ENCODE measurements around the gene LINGO4.
"Not testable (repeated sequence)": the region's sequence is repeated elsewhere in the genome, so short reads cannot be mapped to it uniquely, and the experiment has no call there.

LINGO4 gene

DNA sequence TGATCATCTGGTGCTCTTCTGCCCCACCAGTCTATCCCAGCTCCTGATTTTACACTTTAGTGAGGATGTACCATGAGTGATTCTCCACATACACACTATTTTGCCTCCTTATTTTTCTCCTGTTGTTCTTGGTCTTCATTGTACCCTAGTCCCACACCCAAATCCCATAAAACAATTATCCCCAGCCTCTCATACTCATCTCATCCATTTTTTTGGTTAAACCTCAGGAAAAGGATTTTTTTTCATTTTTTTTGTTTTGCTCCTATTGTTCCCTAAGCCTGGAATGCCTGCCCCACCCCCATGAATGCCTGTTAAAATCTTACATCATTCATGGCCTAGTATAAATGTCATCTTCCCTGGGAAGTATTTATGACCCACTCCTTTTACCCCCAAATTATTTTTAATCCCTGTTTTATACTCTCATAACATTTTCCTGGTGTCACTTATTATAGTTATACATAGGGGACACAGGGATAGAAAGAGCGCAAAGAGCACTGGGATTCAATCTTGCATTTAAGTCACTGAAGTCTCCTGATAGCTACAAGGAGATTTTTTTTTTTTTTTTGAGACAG lies 4.9 kb upstream of the LINGO4 start:
- no peak for DNase-seq

DNA sequence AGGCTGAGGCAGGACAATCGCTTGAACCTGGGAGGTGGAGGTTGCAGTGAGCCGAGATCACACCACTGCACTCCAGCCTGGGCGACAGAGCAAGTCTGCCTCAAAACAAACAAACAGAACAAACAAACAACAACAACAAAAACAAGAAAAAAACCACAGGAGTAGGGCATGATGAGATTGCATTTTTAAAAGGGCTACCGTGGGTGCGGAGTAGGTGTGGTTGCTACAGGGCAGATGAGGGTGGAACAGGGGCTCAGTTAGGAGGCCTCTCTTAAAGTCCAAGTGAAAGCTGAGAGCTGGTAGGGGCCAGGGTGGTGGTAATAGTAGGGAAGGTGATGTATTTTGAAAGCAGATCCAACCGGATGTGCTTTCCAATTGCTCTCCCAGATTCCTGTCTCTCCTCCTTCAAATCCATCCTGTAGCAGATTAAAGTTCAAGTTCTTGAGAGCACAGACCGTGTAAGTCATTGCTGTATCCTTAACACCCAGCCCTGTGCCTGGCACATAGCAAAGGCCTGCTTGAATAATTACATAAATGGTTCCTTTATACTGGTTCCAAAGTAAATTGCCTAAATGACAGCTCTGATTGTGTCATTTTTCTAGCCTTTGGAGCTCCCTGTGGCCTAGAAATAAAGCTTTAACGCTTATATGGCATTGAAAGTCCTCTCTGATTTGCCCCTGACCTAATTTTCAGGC lies 4.2 kb upstream of the LINGO4 start:
- no peak for DNase-seq

DNA sequence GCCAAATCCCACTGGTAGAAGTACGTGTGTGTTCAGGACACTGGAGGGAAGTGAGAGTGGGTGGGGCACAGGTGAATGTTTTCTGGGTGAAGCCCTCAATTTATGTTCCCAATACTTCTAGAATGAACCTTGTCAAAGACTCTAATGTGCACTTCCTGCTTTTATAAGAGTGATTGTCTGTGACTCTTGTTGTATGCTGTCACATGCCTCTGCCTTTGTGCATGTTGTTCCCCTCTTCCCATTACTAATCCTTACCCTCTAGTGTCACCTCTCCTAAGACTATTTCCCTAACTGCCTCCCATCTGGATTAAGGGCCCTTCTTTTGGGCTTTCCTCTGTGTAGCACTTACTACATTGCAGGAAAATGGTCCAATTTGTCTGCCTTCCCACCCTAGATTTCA lies 2.5 kb upstream of the LINGO4 start:
- DNase-seq, result no peak

DNA sequence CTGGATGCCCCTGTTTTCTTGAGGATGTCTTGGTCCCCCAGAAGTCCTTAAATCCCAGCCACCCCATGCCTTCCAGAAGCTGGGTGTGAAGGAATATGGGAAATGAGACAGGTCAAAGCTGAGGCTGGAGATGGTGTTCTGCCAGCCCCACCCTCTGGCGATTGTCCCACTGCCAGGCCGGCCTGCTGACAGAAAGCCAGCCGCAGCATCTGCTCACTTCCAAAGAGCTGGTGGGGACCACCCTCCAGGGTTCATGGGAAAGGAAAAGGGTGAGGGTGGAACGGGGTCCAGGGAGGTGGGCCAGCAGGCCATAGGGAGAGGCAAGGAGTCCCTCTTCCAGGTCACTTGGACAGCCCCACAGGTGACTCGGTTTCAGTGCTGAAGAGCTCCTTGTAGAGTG lies 1.9 kb upstream of the LINGO4 start:
- no peak for DNase-seq

DNA sequence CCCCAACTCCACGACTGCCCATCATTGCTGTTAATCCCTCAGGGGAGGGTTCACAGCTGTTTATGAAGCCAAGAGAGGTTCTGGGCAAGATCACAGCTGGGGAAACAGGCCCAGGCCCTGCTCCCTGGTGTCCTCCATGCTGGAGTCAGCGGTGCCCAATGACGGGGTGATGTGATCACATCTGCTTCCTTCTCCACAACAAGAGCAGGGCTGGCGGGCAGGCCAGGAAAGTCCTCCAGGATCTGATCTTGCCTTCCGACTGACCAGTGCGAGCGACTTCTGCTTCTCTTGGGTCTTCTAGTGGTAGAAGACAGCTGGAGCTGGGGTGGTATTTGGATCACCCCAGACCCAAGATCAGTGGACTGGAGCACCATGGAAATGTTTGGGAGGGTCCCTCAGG lies 951 bp upstream of the LINGO4 start:
- DNase-seq, result no peak

DNA sequence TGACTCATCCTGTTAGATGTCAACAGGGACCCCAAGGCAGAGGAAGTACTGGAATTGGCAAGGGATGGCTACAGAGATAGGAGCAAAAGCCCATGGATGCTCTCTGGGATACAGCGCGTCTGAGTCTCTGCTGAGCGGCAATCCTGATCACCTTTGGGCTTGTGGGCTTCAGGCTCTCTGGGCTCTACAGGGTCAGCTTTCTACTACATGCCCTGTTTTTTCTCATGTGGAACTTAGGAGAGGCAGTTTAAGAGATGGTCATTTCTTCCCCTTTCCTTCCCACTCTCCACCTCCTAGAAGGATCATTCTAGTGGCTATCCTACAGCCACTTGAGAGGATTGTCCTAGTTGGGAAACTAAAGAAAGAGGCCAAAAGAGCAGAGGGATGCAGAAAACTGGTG lies 1.3 kb downstream of the LINGO4 start:
- DNase-seq, result no peak

DNA sequence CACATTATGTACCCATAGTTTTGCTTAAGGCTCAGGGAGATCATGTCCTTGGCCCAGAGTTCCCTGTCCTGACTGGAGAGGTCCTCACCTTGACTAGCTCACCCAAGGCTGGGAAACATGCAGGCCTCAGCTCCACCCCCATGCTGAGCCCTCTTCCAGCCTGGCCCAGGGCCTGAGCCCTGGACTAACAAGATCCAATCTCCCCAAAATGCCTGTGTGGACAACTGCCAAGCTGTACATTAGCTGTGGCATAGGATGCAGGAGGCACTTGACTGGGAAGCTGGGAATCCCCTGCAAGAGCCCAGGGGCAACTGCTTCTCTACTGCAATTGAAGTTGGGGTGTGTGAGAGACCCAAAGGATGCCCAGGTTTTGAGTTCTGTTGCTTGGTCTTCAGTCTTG lies 2.1 kb downstream of the LINGO4 start:
- no peak for DNase-seq

DNA sequence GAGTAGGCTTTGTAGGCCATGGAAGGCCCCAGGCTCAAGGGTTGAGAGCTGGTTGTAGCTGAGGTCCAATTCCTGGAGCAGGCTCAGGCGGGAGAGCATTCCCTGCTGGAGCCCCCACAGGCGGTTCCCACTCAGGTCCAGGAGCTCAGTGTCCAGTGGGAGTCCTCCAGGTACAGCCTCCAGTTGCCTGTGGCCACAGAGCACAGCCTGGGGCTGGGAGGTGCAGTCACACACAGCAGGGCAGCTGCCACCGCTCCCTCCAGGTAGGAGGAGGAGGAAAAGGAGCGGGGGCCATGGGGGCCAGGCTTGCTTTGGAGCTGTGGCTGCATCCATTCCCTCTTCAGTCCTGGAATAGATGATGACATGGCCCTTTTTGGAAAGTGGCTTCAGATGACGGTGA lies 2.8 kb downstream of the LINGO4 start:
- DNase-seq, result no peak

DNA sequence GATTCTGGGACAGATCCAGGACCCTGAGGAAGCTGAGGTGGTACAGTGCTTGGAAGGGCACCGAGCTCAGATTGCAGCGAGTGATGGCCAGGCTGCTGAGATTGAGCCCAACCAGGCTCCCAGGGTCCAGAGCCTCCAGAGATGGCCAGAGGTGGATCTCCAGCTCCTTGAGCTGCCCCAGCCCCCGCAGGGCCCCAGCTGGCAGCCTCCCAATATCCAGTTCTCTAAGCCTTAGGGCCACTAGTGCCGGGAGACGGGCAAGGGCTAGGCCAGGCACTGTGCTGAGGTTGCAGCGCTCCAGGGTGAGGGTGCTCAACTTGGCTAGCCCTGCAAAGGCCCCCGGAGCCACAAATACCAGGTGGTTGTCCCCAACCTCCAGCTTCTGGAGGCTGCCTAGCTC lies 3.4 kb downstream of the LINGO4 start:
- DNase-seq, result no peak

DNA sequence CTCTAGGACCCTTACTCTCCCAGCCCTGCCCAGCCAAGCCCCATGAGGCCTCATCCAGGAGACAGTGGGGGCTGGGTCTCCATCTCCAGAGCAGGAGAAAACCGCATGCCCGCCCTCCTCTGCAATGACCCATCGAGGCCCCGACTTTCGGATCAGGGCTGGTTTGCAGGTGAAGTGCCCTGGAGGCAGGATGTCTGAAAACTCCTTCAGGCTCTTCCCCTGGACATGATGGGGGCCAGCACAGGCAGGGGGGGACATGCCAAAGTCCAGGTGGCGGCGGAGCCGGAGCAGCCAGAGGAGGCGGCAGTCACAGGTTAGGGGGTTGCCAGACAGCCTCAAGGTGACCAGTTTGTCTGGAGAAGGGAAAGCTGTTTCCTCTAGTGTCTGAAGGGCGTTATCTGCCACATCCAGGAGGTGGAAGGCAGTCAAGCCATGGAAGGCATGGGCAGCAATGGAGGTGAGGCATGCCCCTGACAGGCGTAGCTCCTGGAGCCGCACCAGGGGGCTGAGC lies 3.9 kb downstream of the LINGO4 start:
- DNase-seq, result no peak

DNA sequence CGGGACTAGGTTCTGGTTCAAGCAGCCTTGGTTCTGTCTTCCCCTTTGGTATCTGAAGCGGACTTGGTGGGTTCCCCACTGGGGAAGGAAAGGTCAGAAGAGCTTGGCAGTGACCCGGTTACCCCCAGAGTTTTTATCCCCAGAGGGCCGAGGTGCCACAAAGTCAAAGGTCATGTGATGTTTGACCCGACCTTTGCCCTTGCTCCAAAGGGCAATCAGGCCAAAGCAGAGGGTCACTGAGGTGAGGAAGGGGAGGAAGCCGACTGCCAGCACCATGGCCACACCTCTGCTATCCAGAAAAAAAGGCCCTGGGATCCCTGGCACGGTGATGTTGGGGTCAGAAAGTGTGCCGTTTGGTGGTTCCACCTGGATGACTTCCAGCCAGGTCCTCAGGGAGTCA lies 4.4 kb downstream of the LINGO4 start:
- DNase-seq, result no peak

DNA sequence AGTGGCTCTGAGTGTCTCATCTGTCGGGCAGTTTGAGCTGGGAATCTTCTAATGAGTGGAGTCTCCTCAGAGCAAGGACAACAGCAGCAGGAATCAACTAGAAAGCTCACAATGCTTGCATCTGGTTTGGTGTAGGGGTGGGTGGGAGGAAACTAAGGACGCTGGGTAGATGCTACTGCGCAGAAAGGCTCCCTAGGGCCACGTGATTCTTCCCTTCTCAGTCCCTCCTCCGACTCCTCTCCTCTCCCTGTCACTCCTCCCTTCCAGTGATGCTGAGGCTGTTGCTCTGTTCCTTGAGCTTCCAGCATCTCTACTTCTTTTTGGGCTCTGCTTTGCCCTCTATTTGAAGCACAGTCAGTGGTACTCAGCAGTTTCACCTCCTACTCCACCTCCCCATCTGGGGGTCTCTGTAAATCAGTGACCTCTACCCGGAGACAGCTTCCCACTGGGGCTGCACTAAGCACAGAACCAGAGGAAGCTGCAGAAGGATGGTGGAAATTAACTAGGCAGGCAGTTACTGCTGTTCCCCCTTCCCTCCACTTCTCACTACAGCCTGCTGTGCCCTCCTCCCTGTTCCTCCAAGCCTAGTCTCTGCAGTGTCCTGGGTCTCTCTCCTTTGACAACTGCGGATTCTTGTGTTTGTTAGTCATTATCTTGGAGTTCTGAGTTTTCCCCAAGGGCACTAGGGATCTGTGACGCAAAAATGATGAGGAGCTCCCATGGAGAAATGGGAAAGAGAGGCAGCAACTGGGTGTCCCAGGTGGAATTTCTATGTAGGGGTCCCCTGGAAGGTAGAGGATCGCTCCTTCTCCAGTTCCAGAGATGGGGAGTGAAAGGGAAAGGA lies 5.8 kb downstream of the LINGO4 start:
- DNase-seq, result no peak

DNA sequence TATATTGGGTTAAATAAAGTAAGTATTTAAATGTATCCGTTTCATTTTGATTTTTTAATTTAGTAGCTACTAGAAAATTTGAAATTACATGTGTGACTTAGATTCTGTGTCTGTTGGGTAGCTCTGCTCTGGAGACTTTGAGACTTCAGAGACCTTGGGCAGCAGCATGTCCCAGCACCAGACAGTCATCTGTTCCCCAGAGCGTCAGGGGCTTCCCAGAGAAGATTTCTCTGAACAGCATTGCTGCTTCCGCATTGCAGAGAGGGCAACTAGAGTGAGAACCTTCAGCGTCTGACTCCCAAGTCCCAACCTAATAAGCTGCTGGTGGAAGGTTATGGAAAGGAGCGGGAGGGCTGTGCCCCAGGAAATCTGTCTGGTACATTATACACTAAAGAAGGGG lies 6.6 kb downstream of the LINGO4 start:
- DNase-seq, result no peak

DNA sequence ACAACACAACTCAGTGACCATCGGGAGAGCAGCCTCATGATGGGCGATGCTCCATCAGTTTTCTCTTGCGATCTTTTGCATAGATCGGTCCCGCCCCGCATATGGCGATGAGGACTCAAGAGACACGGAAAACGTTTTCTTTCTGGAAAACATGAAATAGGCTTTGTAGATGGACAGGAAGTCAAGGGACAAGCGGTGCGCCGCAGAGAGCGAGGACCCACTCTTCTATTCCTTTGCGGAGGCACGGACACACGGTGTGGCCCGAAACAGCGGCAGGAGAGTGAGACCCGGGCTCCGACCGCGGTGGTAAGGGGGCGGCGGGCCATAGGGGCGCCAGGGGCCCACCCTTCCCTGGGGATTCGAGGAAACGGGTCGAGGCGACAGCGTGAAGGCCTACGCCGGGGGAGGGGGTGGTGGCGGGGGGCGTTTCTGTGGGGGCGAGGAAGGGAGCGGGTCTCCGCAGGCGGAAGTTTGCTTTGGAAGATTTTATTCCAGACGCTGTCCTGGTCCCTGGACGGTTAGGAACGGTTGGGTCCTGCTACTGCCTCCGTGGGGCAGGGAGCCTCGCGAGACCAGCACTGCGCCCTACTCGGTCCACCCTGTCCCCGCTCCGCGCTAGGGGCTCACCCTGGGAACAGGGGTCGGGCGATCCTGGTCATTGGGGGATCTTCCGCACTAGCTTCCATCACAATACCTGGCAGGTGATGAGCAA lies 14.1 kb downstream of the LINGO4 start:
- no peak for DNase-seq

DNA sequence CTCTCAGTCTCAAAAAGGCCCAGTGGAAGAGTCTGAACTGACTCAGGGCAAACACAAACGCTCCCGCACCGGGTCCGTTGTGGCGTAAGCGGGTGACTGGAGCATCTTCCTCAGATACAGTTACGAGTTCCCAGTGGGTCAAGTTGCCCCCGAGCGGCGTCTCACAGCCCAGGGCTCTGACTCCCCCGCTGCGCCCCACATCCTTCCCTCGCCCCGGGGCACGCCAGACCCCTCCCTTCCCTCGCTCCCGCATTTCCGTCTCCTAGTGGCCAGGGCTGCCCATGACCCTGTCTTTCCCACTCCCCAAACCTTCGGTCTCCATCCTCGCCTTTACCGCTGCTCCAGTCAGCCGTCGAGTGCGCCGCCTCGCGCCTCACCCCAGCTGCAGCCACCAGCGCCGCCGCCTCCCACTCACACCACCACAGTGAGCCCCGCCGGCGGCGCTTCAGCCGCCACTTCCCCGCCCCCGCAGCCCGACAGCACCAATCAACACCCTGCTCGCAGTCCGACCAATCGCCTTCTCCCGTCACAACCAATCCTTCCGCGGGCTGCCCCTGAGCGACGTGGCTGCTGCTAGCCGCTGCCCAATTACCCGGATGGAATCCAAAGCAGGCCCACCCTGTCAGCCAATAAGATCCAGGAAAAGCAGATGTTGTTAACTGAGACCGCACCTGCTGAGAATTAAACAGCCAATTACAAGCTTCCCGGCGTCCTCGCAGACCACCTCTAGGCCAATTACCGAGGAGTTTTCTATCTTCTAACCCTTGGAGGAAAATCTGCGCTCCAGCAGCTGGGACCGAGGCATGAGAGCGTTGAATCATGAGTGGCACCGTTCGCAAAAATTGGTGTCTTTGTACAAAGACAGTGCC lies 14.9 kb downstream of the LINGO4 start, which contains the start of gene TDRKH:
Gene TDRKH (minus strand): TSS at position 430 of the 869 bp plus-strand sequence. CDS start 7,478 bp downstream, outside the sequence.
- DNase-seq, result peak; percentile 99

DNA sequence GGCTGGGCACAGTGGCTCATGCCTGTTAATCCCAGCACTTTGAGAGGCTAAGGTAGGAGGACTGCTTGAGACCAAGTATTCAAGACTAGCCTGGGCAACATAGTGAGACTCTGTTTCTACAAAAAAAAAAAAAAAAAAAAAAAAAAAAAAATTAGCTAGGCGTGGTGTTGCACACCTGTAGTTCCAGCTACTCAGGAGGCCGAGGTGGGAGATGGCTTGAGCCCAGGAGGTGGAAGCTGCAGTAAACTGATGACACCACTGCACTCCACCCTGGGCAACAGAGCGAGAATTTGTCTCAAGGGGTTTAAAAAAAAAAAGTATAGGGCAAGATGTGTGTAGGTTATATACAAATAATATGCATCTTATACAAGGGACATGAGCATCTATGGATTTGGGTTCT lies 17.5 kb downstream of the LINGO4 start:
- no peak for DNase-seq

DNA sequence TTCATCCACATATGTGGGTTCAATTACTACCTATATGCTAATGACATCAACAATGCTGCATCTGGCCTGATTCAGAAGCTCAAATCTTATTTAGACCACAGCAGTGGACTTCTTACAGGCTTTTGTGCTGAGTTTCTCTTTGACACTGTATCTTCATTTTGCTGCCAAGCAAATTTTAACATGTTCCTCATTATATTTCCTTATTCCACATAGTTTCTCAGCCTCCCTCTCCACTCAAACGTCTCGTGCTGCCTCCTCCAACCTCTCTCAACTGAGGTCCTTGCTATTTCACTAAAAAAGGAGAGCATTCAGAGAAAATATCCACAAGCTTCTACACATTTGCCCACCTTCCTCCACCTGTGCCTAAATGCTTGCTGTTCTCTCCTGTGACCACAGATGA lies 21.4 kb downstream of the LINGO4 start:
- no peak for DNase-seq

DNA sequence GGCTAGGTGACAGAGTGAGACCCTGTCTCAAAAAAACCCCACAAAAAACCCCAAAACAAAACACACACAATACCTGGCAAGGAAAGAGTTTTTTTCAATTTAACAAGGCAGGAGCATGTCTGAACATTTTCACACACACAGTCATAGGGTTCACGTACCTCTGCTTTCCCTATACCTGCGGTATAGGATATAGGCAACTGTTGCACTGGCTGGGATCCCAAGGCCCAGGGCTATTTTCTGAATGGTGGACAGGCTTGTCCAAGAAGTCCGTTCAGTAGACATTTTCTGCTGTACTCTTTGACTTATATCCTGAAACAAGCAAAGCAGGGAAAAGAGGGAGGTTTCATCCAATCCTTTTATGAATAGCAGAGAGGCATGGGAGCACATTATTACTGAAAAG lies 22.5 kb downstream of the LINGO4 start:
- no peak for DNase-seq

DNA sequence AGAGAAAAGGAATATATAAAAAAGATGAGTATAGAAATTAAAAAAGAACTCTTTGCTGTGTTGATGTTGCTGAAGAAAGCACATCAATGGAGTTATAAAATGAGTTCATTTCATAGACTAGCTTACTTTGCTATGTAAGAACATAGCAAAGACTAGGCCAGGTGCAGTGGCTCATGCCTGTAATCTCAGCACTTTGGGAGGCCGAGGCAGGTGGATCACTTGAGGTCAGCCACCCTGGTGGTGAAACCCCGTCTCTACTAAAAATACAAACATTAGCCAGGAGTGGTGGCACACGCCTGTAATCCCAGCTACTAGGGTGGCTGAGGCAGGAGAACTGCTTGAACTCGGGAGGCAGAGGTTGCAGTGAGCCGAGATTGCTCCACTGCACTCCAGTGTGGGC lies 23.2 kb downstream of the LINGO4 start:
- not testable (repeated sequence) for DNase-seq

DNA sequence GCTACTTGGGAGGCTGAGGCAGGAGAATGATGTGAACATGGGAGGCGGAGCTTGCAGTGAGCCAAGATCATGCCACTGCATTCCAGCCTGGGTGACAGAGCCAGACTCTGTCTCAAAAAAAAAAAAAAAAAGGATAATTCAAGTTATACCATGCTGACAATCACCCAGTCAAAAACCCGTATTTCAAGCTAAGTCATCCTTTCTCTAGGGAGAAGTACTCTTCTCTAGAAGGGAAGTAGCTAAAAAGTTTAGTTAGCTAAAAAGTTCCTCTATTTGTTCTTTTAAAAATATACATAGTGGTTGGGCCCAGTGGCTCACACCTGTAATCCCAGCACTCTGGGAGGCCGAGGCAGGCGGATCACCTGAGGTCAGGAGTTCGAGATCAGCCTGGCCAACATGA lies 24.5 kb downstream of the LINGO4 start:
- DNase-seq, result not testable (repeated sequence)

DNA sequence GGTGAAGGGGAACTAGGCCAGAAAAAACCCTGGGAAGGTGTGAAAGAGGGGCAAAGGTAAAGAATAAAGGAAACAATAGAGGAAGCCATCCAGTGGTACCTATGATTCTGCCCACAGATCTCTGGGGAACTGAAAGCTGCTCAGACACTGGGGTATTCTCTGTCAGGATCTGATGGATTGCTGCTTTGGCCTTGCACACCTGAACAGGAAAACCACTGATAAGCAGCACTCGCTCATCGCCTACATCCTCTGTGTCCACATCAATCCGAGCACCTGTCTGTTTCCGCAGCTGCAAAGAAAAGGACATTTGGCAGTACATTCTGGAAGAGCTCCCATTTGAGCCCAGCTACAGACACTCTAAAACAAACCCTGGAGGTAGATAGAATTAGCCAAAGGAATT lies 25.4 kb downstream of the LINGO4 start:
- no peak for DNase-seq

DNA sequence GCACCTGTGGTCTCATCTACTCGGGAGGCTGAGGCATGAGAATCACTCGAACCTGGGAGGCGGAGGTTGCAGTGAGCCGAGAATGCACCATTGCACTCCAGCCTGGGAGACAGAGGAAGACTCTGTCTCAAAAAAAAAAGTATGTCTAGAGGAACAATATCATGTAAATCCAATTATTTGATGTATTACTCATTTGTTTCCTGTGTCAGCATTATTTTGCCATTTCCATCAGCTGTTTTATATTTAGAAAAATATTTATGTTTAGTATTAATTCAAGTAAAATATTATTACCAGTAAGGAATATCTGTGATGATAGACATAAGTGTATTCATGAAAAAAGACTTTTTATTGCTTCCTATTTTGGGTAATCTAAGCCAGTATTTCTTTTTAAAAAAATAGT lies 27.9 kb downstream of the LINGO4 start:
- DNase-seq, result no peak

All from stimulated activated naive CD4-positive, alpha-beta T cell treated with Interleukin-2 at 50 U/mL for 16 hours (primary cell).